Measurements from ENCODE around the gene SEPHS1.

DNA sequence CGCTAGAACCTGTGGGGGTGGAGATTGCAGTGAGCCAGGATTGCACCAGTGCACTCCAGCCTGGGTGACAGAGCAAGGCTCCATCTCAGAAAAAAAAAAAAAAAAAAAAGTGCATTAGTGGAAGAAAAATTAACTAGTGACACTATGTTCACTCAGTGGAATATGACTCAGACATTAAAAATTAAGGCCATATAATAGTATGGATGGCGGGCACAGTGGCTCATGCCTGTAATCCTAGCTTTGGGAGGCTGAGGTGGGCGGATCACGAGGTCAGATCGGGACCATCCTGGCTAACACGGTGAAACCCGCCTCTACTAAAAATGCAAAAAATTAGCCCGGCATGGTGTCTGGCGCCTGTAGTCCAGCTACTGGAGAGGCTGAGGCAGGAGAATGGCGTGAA lies 51.6 kb downstream of the SEPHS1 start:
- TF ChIP-seq ZNF274 (IDR thresholded peaks at IDR 0.05; ENCODE audit: low read length) (no peak), ZNF274 (tag by site-specific recombination; IDR thresholded peaks at IDR 0.05; ENCODE audit: borderline replicate concordance) (no peak), SP2 (tag by site-specific recombination; IDR thresholded peaks at IDR 0.05) (no peak), ZNF654 (tag by site-specific recombination; IDR thresholded peaks at IDR 0.05; ENCODE audit: low read depth) (no peak), ZFP69B (tag by site-specific recombination; IDR thresholded peaks at IDR 0.05) (no peak)
- TF ChIP-seq, protein P1, sequence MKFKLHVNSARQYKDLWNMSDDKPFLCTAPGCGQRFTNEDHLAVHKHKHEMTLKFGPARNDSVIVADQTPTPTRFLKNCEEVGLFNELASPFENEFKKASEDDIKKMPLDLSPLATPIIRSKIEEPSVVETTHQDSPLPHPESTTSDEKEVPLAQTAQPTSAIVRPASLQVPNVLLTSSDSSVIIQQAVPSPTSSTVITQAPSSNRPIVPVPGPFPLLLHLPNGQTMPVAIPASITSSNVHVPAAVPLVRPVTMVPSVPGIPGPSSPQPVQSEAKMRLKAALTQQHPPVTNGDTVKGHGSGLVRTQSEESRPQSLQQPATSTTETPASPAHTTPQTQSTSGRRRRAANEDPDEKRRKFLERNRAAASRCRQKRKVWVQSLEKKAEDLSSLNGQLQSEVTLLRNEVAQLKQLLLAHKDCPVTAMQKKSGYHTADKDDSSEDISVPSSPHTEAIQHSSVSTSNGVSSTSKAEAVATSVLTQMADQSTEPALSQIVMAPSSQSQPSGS (tag by site-specific recombination; IDR thresholded peaks at IDR 0.05; ENCODE audit: low read depth), result no peak
- TF ChIP-seq, protein P2, sequence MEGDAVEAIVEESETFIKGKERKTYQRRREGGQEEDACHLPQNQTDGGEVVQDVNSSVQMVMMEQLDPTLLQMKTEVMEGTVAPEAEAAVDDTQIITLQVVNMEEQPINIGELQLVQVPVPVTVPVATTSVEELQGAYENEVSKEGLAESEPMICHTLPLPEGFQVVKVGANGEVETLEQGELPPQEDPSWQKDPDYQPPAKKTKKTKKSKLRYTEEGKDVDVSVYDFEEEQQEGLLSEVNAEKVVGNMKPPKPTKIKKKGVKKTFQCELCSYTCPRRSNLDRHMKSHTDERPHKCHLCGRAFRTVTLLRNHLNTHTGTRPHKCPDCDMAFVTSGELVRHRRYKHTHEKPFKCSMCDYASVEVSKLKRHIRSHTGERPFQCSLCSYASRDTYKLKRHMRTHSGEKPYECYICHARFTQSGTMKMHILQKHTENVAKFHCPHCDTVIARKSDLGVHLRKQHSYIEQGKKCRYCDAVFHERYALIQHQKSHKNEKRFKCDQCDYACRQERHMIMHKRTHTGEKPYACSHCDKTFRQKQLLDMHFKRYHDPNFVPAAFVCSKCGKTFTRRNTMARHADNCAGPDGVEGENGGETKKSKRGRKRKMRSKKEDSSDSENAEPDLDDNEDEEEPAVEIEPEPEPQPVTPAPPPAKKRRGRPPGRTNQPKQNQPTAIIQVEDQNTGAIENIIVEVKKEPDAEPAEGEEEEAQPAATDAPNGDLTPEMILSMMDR (tag by site-specific recombination; IDR thresholded peaks at IDR 0.05), result no peak
- TF ChIP-seq, protein P3, sequence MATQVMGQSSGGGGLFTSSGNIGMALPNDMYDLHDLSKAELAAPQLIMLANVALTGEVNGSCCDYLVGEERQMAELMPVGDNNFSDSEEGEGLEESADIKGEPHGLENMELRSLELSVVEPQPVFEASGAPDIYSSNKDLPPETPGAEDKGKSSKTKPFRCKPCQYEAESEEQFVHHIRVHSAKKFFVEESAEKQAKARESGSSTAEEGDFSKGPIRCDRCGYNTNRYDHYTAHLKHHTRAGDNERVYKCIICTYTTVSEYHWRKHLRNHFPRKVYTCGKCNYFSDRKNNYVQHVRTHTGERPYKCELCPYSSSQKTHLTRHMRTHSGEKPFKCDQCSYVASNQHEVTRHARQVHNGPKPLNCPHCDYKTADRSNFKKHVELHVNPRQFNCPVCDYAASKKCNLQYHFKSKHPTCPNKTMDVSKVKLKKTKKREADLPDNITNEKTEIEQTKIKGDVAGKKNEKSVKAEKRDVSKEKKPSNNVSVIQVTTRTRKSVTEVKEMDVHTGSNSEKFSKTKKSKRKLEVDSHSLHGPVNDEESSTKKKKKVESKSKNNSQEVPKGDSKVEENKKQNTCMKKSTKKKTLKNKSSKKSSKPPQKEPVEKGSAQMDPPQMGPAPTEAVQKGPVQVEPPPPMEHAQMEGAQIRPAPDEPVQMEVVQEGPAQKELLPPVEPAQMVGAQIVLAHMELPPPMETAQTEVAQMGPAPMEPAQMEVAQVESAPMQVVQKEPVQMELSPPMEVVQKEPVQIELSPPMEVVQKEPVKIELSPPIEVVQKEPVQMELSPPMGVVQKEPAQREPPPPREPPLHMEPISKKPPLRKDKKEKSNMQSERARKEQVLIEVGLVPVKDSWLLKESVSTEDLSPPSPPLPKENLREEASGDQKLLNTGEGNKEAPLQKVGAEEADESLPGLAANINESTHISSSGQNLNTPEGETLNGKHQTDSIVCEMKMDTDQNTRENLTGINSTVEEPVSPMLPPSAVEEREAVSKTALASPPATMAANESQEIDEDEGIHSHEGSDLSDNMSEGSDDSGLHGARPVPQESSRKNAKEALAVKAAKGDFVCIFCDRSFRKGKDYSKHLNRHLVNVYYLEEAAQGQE (tag by site-specific recombination; IDR thresholded peaks at IDR 0.05), result no peak
- TF ChIP-seq, protein P4, sequence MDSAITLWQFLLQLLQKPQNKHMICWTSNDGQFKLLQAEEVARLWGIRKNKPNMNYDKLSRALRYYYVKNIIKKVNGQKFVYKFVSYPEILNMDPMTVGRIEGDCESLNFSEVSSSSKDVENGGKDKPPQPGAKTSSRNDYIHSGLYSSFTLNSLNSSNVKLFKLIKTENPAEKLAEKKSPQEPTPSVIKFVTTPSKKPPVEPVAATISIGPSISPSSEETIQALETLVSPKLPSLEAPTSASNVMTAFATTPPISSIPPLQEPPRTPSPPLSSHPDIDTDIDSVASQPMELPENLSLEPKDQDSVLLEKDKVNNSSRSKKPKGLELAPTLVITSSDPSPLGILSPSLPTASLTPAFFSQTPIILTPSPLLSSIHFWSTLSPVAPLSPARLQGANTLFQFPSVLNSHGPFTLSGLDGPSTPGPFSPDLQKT (IDR thresholded peaks at IDR 0.05; ENCODE audit: borderline replicate concordance, low read depth, low read length), result no peak
- TF ChIP-seq, protein P5, sequence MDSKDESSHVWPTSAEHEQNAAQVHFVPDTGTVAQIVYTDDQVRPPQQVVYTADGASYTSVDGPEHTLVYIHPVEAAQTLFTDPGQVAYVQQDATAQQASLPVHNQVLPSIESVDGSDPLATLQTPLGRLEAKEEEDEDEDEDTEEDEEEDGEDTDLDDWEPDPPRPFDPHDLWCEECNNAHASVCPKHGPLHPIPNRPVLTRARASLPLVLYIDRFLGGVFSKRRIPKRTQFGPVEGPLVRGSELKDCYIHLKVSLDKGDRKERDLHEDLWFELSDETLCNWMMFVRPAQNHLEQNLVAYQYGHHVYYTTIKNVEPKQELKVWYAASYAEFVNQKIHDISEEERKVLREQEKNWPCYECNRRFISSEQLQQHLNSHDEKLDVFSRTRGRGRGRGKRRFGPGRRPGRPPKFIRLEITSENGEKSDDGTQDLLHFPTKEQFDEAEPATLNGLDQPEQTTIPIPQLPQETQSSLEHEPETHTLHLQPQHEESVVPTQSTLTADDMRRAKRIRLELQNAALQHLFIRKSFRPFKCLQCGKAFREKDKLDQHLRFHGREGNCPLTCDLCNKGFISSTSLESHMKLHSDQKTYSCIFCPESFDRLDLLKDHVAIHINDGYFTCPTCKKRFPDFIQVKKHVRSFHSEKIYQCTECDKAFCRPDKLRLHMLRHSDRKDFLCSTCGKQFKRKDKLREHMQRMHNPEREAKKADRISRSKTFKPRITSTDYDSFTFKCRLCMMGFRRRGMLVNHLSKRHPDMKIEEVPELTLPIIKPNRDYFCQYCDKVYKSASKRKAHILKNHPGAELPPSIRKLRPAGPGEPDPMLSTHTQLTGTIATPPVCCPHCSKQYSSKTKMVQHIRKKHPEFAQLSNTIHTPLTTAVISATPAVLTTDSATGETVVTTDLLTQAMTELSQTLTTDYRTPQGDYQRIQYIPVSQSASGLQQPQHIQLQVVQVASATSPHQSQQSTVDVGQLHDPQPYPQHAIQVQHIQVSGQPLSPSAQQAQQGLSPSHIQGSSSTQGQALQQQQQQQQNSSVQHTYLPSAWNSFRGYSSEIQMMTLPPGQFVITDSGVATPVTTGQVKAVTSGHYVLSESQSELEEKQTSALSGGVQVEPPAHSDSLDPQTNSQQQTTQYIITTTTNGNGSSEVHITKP (tag by site-specific recombination; IDR thresholded peaks at IDR 0.05), result no peak

All from HEK293 (cell line).